GM12891 (cell line): ENCODE results near the gene LGI1.

ENCODE experiments used
- PAX5 ChIP-seq: IDR thresholded peaks from 2 replicates; pipeline ENCODE4 v1.6.1; 2011; ENCODE audit warnings: low read length, moderate library complexity, mild to moderate bottlenecking; ENCODE audit not compliant: insufficient read depth, severe bottlenecking
- POLR2A ChIP-seq: IDR thresholded peaks from 2 replicates; pipeline ENCODE4 v1.6.1; 2011; ENCODE audit warnings: low read depth, low read length, control low read depth
- POLR2AphosphoS5 ChIP-seq: IDR thresholded peaks from 2 replicates; pipeline ENCODE4 v1.6.1; 2011; ENCODE audit warnings: low read depth, low read length, control low read depth
- POU2F2 ChIP-seq: IDR thresholded peaks from 2 replicates; pipeline ENCODE4 v1.6.1; 2011; ENCODE audit warnings: low read depth, mild to moderate bottlenecking, control low read depth, low read length, moderate library complexity
- SPI1 ChIP-seq: IDR thresholded peaks from 2 replicates; pipeline ENCODE4 v1.6.1; 2011; ENCODE audit warnings: low read depth, low read length, control low read depth
- TAF1 ChIP-seq: IDR thresholded peaks from 2 replicates; pipeline ENCODE4 v1.6.1; 2011; ENCODE audit warnings: low read depth, low read length, control low read depth

GRCh38 chr10:93718937-93719725 lies 38.6 kb upstream of the LGI1 start:
- TF ChIP-seq POLR2A: no peak
- no peak for TF ChIP-seq TAF1
- no peak for TF ChIP-seq PAX5
- TF ChIP-seq POLR2AphosphoS5: no peak
- TF ChIP-seq SPI1: peak; percentile 81
- TF ChIP-seq POU2F2: no peak
